ENCODE results near the gene PPP2R2B.

- TF ChIP-seq POLR2A (IDR thresholded peaks at IDR 0.05) (no peak), CTCF (IDR thresholded peaks at IDR 0.05) (no peak)
Observed at GRCh38 chr5:146675636-146676035, 202.9 kb downstream of the PPP2R2B start.
